K562 (cell line): Measurements from ENCODE around the gene FSTL3. TPM values are rescaled to one million over a fixed set of nuclear protein-coding genes. Genes with fewer than 3 reads are reported as not detected.

Source experiments
- ATAC-seq: fragments of 200-7000 bp; cut with Tn5 transposase; 3 replicates; pipeline ENCODE4 v1.9.1; 2020; ENCODE audit warnings: moderate library complexity
- BruUV-seq: library from RNA; stranded (reverse); fragments of 400-500 nt; replicated peaks from 2 replicates; lab custom pipeline; 2021; lab: Mats Ljungman, UMichigan
- CTCF ChIA-PET: fragments of 300-600 bp; formaldehyde crosslinking; extraction: SDS; loops from one replicate; lab custom pipeline; 2021; ENCODE audit warnings: low intra/inter-chr PET ratio; lab: Yijun Ruan, JAX
- POLR2A ChIA-PET: fragments of 300-600, 350-650 bp; sonication (Branson Sonifier 250); formaldehyde crosslinking; extraction: SDS; loops from one replicate; lab custom pipeline; 2021; ENCODE audit warnings: antibody characterized with exemption, inconsistent platforms; lab: Yijun Ruan, JAX
- DNase-seq, 4 experiments: peaks; one replicate each; pipeline versions ENCODE4 v3.0.0 to v3.0.0-alpha.2; 2011 to 2018; ENCODE audit warnings: low spot score in 3 of 4, mixed read lengths in 3 of 4; ENCODE audit errors: extremely low read depth in 1 of 4
- FAIRE-seq: peaks from 2 replicates; lab custom pipeline; 2011; peaks lifted over from hg19 to GRCh38; lab: Jason Lieb, UNC
- H2AFZ ChIP-seq: 2 replicates; pipeline ENCODE4 v1.6.0; 2011; ENCODE audit warnings: low read depth, low read length, control low read depth, inconsistent platforms
- H3K27ac ChIP-seq: fragments of 200-600 bp; 3 replicates; pipeline ENCODE4 v1.8.0; 2011; ENCODE audit warnings: low read depth, mild to moderate bottlenecking, control low read depth, inconsistent platforms, low read length, moderate library complexity, mixed read lengths; ENCODE audit errors: extremely low read depth
- H3K27me3 ChIP-seq, 2 experiments: fragments of 300-600 bp in 1 of 2; 2 replicates in 1 of 2; 3 replicates in 1 of 2; pipeline versions ENCODE4 v1.6.0 to v1.8.0; 2011; ENCODE audit warnings: inconsistent platforms in 2 of 2, low read length in 2 of 2, mild to moderate bottlenecking in 1 of 2, mixed read lengths in 1 of 2, moderate library complexity in 1 of 2; ENCODE audit not compliant: control insufficient read depth in 2 of 2, insufficient read depth in 2 of 2
- H3K36me3 ChIP-seq: fragments of 300-600 bp; 3 replicates; pipeline ENCODE4 v1.8.0; 2011; ENCODE audit warnings: mild to moderate bottlenecking, low read length, inconsistent platforms; ENCODE audit not compliant: control insufficient read depth, insufficient read depth
- H3K4me1 ChIP-seq, 2 experiments: fragments of 200-600 bp in 1 of 2; replicated peaks in 1 of 2; 2 replicates in 1 of 2; 3 replicates in 1 of 2; pipeline versions ENCODE4 v1.5.1 to v1.8.0; 2011; ENCODE audit warnings: inconsistent platforms in 2 of 2, low read length in 2 of 2, mild to moderate bottlenecking in 1 of 2, mixed read lengths in 1 of 2, moderate library complexity in 1 of 2; ENCODE audit not compliant: control insufficient read depth in 2 of 2, insufficient read depth in 2 of 2
- H3K4me2 ChIP-seq: 2 replicates; pipeline ENCODE4 v1.6.1; 2011; ENCODE audit warnings: low read length, control low read depth, inconsistent platforms, mixed read lengths; ENCODE audit not compliant: insufficient read depth
- H3K4me3 ChIP-seq: fragments of 200-600 bp; sonication (generic), shearing (Covaris generic); 2 replicates; pipeline ENCODE4 v1.5.1; 2016; ENCODE audit warnings: control low read depth, inconsistent platforms
- H3K79me2 ChIP-seq: fragments of 200-600 bp; 3 replicates; pipeline ENCODE4 v1.8.0; 2011; ENCODE audit warnings: low read length, inconsistent platforms; ENCODE audit not compliant: control insufficient read depth, insufficient read depth
- H3K9ac ChIP-seq, 2 experiments: 2 replicates each; pipeline versions ENCODE4 v1.6.0 to v1.6.1; 2011; ENCODE audit warnings: low read depth in 2 of 2, low read length in 2 of 2, control low read depth in 1 of 2, inconsistent platforms in 1 of 2, mild to moderate bottlenecking in 1 of 2, mixed read lengths in 1 of 2; ENCODE audit not compliant: insufficient read depth in 1 of 2
- H3K9me1 ChIP-seq: one replicate; pipeline ENCODE4 v1.6.0; 2011; ENCODE audit warnings: inconsistent platforms, mild to moderate bottlenecking, low read length, moderate library complexity; ENCODE audit not compliant: control insufficient read depth, insufficient read depth
- H3K9me3 ChIP-seq: replicated peaks from 2 replicates; pipeline ENCODE4 v1.5.1; 2011; ENCODE audit warnings: low read depth, low read length, inconsistent platforms; ENCODE audit not compliant: control insufficient read depth, insufficient read depth
- H4K20me1 ChIP-seq: replicated peaks from 2 replicates; pipeline ENCODE4 v1.6.1; 2011; ENCODE audit warnings: low read length, inconsistent platforms, mixed read lengths; ENCODE audit not compliant: control insufficient read depth, insufficient read depth
- ARNT ChIP-seq, 2 experiments: fragments of 450-650 bp; IDR thresholded peaks; 2 replicates each; pipeline ENCODE4 v1.6.1; 2016; ENCODE audit warnings: mild to moderate bottlenecking in 1 of 2
- E2F5 ChIP-seq: sonication (generic); formaldehyde crosslinking; IDR thresholded peaks from 2 replicates; pipeline ENCODE4 v1.8.0; 2022; ENCODE audit warnings: mild to moderate bottlenecking, missing genetic modification reagents
- GABPB1 ChIP-seq: sonication (generic); formaldehyde crosslinking; IDR thresholded peaks from 2 replicates; pipeline ENCODE4 v1.8.0; 2022; ENCODE audit warnings: mild to moderate bottlenecking, missing genetic modification reagents
- NR3C1 ChIP-seq: sonication (generic); formaldehyde crosslinking; IDR thresholded peaks from 2 replicates; pipeline ENCODE4 v1.8.1; 2022; ENCODE audit warnings: missing genetic modification reagents
- SIRT6 ChIP-seq: IDR thresholded peaks from one replicate; pipeline ENCODE4 v1.6.1; 2012; ENCODE audit warnings: low read depth, mild to moderate bottlenecking, control low read depth, inconsistent platforms, low read length, moderate library complexity
- THAP7 ChIP-seq: fragments of 250-450 bp; sonication (Bioruptor Pico); IDR thresholded peaks from 2 replicates; pipeline ENCODE4 v1.5.0; 2021
- TRIM24 ChIP-seq, 2 experiments: fragments of 450-650 bp; IDR thresholded peaks; 2 replicates each; pipeline ENCODE4 v1.6.1; 2016
- ZBTB7A ChIP-seq: IDR thresholded peaks from 2 replicates; pipeline ENCODE4 v1.6.1; 2011; ENCODE audit warnings: low read depth, mild to moderate bottlenecking, low read length, moderate library complexity, borderline replicate concordance; ENCODE audit not compliant: control insufficient read depth
- WGBS: fragments of 100-300 bp; shearing (Covaris generic); methylation state at CpG from one replicate; pipeline ENCODE4 v1.1.6; 2016; ENCODE audit warnings: low coverage, mixed read lengths; ENCODE audit not compliant: insufficient coverage; ENCODE audit errors: missing lambda C conversion rate; 5-methylcytosine and 5-hydroxymethylcytosine counted together
- in situ Hi-C: fragments of 300-500 bp; cut with MboI; formaldehyde crosslinking; loops from 4 replicates; pipeline ENCODE4 v1.15.0; 2018; ENCODE audit warnings: inconsistent platforms, mixed read lengths
- intact Hi-C: fragments of 100-400 bp; cut with micrococcal nuclease; formaldehyde crosslinking; loops from 2 replicates; pipeline ENCODE4 v1.14.2; 2022
- polyA plus RNA-seq, 8 experiments: library from polyadenylated mRNA; depleted of rRNA in 4 of 8; stranded (reverse) in 5 of 8; unstranded in 3 of 8; fragments of >200 nt; fragmentation: Nextera tagmentation in 2 of 8; fragmentation: Illumina TruSeq in 1 of 8; extraction: Ambion mirVana in 2 of 8; extraction: Trizol in 1 of 8; gene quantifications; 2 replicates each; pipeline versions ENCODE4 v1.2.1 to v1.2.3, GENCODE V29; 2011 to 2014; ENCODE audit warnings: inconsistent platforms in 1 of 8, missing spikeins in 1 of 8
- total RNA-seq, 7 experiments: library from RNA; depleted of rRNA in 6 of 7; stranded (reverse); fragments of >200 nt in 6 of 7; fragmentation: Illumina TruSeq in 2 of 7; extraction: Trizol in 2 of 7; gene quantifications; 2 replicates each; pipeline versions ENCODE4 v1.2.1 to v1.2.3, GENCODE V29; 2011 to 2021; ENCODE audit warnings: low replicate concordance in 1 of 7

The FSTL3 gene
- total and polyA plus RNA-seq, 9 of the 15 experiments (the other 6 are each of a cell fraction or from before 2014, with no cell fraction given) = 0.35 to 6.8 (median 4.2) TPM; not detected in 1

- BruUV-seq = no TSS peak
- H3K36me3 ChIP-seq = no peaks in the 10 kb centered on the region
- H3K79me2 ChIP-seq = no peaks in the 10 kb centered on the region
- no peaks in the 10 kb centered on the region for H3K9me3 ChIP-seq
- in situ Hi-C loops = no loop called here
- TF ChIP-seq SIRT6 = no peak
- H3K27me3 ChIP-seq = no peaks in the 10 kb centered on the region
- ATAC-seq (no peak), DNase-seq (no peak), FAIRE-seq (no peak)
- no peak overlapping the region for H3K4me3 ChIP-seq
- ChIA-PET CTCF (no interaction called here), POLR2A (interaction anchor here (0.6 kb wide), 1 partner anchor 215 kb away, joined by 3 read pairs; no protein-coding TSS in a partner anchor)
- no peak overlapping the region for H3K27ac ChIP-seq
- WGBS = 24% methylated on average over 10 of the region's 13 CpGs
- peaks cover 0 to 40% of the 10 kb centered on the region in 2 experiments; a peak in 2 of 5 replicates for H3K4me1 ChIP-seq
- no peak overlapping the region for H2AFZ ChIP-seq
- H4K20me1 ChIP-seq = no peaks in the 10 kb centered on the region
- no peaks in the 10 kb centered on the region for H3K9me1 ChIP-seq
- intact Hi-C loops = no loop called here
- no peak overlapping the region for H3K9ac ChIP-seq
- no peak overlapping the region for H3K4me2 ChIP-seq
Measured at GRCh38 chr19:725461-726089, 49.4 kb downstream of the FSTL3 start.

- Histone ChIP-seq H3K36me3 (no peaks in the 10 kb centered on the region), H3K4me1 (peaks cover 0 to 44% of the 10 kb centered on the region in 2 experiments; a peak in 2 of 5 replicates), H3K4me3 (no peak overlapping the region), H3K9ac (no peak overlapping the region), H3K9me3 (no peaks in the 10 kb centered on the region), H3K9me1 (no peaks in the 10 kb centered on the region), H4K20me1 (no peaks in the 10 kb centered on the region), H2AFZ (no peak overlapping the region), H3K27ac (no peak overlapping the region), H3K79me2 (no peaks in the 10 kb centered on the region), H3K4me2 (no peak overlapping the region), H3K27me3 (no peaks in the 10 kb centered on the region)
- ATAC-seq (no peak), DNase-seq (no peak), FAIRE-seq (no peak)
- ChIA-PET POLR2A (interaction anchor here (1.2 to 1.4 kb wide), 2 partner anchors 8 to 13 kb away, joined by 5 to 6 read pairs; no protein-coding TSS in a partner anchor), CTCF (no interaction called here)
- intact Hi-C loops = no loop called here
- WGBS = 68% methylated on average over 26 of the region's 43 CpGs
- in situ Hi-C loops = no loop called here
- no TSS peak for BruUV-seq
- 0 out of 2 replicates have a peak, but pooled peaks have one; percentile 32 for TF ChIP-seq E2F5
- 0 out of 2 replicates have a peak, but pooled peaks have one; percentile 22 for TF ChIP-seq GABPB1 (CRISPR knock-in tag)
- no peak for TF ChIP-seq THAP7
- TF ChIP-seq TRIM24 (IDR thresholded peaks at IDR 0.05) = peak; percentile 46 to 62; a peak in 3 of 4 replicates
- TF ChIP-seq ZBTB7A = peak; percentile 74; the same call in 1 of the 2 replicates
- 0 out of 4 replicates have a peak, but pooled peaks of 1 of the 2 experiments have one; percentile 29 for TF ChIP-seq ARNT (IDR thresholded peaks at IDR 0.05)
- TF ChIP-seq NR3C1 (CRISPR knock-in tag) = 0 out of 2 replicates have a peak, but pooled peaks have one; percentile 43
Measured at GRCh38 chr19:726993-727956, 51.1 kb downstream of the FSTL3 start.
